HEK293T (cell line): ENCODE results near the gene LRRC7.

Experiments
- BHLHE40 ChIP-seq: fragments of 450-650 bp; IDR thresholded peaks from 2 replicates; pipeline ENCODE4 v1.6.1; 2016; ENCODE audit warnings: mild to moderate bottlenecking, moderate library complexity, borderline replicate concordance
- ELF4 ChIP-seq: fragments of 450-650 bp; IDR thresholded peaks from 2 replicates; pipeline ENCODE4 v1.6.1; 2017; ENCODE audit warnings: antibody characterized with exemption
- FOXA1 ChIP-seq: fragments of 450-650 bp; IDR thresholded peaks from 2 replicates; pipeline ENCODE4 v1.6.1; 2016; ENCODE audit warnings: mild to moderate bottlenecking
- FOXM1 ChIP-seq: fragments of 450-650 bp; IDR thresholded peaks from 2 replicates; pipeline ENCODE4 v1.6.1; 2017; ENCODE audit warnings: mild to moderate bottlenecking, borderline replicate concordance
- HDGF ChIP-seq: fragments of 450-650 bp; IDR thresholded peaks from 2 replicates; pipeline ENCODE4 v1.6.1; 2017; ENCODE audit warnings: antibody characterized with exemption, borderline replicate concordance
- L3MBTL2 ChIP-seq: fragments of 450-650 bp; conservative IDR thresholded peaks from 2 replicates; pipeline ENCODE4 v1.6.1; 2016; ENCODE audit warnings: mild to moderate bottlenecking
- NFRKB ChIP-seq: fragments of 450-650 bp; IDR thresholded peaks from 2 replicates; pipeline ENCODE4 v1.6.1; 2016; ENCODE audit warnings: mild to moderate bottlenecking, moderate library complexity
- SP1 ChIP-seq: fragments of 450-650 bp; IDR thresholded peaks from 2 replicates; pipeline ENCODE4 v1.6.1; 2017
- SUZ12 ChIP-seq: fragments of 450-650 bp; IDR thresholded peaks from 2 replicates; pipeline ENCODE4 v1.6.1; 2016; ENCODE audit warnings: mild to moderate bottlenecking
- TARDBP ChIP-seq: fragments of 450-650 bp; IDR thresholded peaks from 2 replicates; pipeline ENCODE4 v1.6.1; 2016

DNA sequence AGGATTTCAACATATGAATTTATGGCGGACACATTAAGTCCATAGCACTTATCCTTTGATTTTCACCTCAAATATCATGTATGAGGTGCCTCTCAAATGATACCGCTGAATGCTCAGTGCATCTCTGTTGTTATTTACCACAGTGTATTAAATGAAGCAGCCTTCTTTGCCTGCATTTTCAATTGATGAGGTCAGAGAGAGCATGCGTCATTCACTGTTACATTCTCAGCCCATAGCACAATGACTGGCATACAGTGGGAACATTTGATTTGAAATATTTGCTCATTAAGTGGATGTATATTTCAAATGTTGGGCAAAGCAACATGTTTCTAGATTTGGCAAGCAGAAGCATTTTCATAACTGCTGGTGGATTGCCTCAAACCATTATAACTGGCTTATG lies 45.7 kb downstream of the LRRC7 start:
- TF ChIP-seq BHLHE40, result no peak
- TF ChIP-seq TARDBP, result no peak
- no peak for TF ChIP-seq FOXM1
- no peak for TF ChIP-seq HDGF
- no peak for TF ChIP-seq L3MBTL2
- no peak for TF ChIP-seq SP1
- TF ChIP-seq NFRKB, result no peak
- no peak for TF ChIP-seq FOXA1
- no peak for TF ChIP-seq ELF4
- TF ChIP-seq SUZ12, result no peak
